ENCODE measurements around the gene TJP1. TPM values are rescaled to one million over a fixed set of nuclear protein-coding genes. Genes with fewer than 3 reads are reported as not detected.
"Not testable (repeated sequence)": the region's sequence is repeated elsewhere in the genome, so short reads cannot be mapped to it uniquely, and the experiment has no call there.

TJP1 gene
- total RNA-seq, 4 donors from 2014 or later: 100 to 115 (median 103) TPM

DNA sequence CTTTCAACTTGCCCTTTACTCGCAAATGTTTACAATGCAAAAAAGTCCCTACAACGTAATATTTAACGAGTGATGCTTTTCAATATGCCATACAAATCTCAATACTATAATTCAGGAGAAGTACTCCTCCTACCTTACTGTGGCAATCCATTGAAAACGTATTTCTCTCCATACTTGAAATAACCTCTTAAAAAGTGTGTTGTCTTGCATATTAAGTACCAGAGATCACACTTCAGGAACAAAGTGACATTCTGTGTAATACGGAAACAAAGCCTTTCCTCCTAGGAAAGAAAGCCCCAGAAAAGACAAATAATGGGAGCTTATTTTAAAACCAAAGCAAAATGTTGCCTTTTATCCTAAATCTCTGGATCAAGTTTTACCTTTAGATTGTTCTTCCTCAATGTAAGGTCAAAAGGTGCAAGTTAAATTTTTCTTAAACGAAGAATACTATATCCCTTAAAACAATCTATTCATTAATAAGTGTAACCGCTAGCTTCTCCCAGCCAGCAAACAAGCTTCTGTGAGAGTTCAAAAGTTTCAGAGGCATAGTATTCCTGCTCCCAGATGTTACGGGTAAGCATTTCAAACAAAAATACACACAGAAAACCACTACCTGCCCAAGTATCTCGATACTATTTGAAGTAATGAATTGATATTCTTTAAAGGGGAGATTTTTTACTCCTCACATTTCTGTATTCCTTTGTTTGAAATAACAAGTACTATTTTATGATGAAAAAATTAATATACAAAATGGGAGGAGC, 1.7 kb downstream of the TJP1 start:
- ATAC-seq: no peak
- H3K27ac ChIP-seq: peak overlapping the region; percentile 56 to 98 (median 96)
- H3K4me3 ChIP-seq: peak overlapping the region; percentile 89 to 90
- WGBS, 2 donors (ENCODE audit: low coverage in 1 of 2): 15 to 25% methylated on average over 9 of the region's 9 CpGs
- no peaks in the 10 kb centered on the region for H3K36me3 ChIP-seq
- TF ChIP-seq EP300 (IDR thresholded peaks at IDR 0.05): no peak
- TF ChIP-seq POLR2AphosphoS5 (IDR thresholded peaks at IDR 0.05): no peak
- no peak for TF ChIP-seq POLR2A (IDR thresholded peaks at IDR 0.05)
- TF ChIP-seq, protein P1, sequence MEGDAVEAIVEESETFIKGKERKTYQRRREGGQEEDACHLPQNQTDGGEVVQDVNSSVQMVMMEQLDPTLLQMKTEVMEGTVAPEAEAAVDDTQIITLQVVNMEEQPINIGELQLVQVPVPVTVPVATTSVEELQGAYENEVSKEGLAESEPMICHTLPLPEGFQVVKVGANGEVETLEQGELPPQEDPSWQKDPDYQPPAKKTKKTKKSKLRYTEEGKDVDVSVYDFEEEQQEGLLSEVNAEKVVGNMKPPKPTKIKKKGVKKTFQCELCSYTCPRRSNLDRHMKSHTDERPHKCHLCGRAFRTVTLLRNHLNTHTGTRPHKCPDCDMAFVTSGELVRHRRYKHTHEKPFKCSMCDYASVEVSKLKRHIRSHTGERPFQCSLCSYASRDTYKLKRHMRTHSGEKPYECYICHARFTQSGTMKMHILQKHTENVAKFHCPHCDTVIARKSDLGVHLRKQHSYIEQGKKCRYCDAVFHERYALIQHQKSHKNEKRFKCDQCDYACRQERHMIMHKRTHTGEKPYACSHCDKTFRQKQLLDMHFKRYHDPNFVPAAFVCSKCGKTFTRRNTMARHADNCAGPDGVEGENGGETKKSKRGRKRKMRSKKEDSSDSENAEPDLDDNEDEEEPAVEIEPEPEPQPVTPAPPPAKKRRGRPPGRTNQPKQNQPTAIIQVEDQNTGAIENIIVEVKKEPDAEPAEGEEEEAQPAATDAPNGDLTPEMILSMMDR (IDR thresholded peaks at IDR 0.05): no peak
- H3K9me3 ChIP-seq: no peaks in the 10 kb centered on the region
- no peaks in the 10 kb centered on the region for H3K27me3 ChIP-seq
- H3K4me1 ChIP-seq: peaks cover 3 to 54% (median 6%) of the 10 kb centered on the region in 3 donors

DNA sequence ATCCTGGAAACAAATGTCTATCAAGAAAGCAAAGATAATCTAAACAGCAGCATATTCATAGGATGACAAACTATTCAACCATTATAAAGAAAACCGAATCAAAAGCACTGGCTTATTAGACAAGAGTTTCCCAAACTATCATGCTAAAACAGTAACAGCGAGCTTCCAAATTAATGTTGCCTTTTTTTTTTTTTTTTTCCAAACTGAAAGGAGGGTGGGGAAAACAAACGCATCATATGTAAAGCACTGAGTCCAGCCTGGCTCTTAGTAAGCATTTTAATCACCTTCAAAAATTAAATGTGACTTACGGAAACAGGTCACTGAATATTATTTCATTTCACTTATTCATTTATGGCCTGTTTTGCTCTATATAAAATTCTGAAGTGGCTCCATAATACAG, 2.3 kb downstream of the TJP1 start:
- H3K27ac ChIP-seq: peak overlapping the region in 1 of 4 donors; percentile 98
- H3K4me1 ChIP-seq: peaks cover 6 to 60% (median 7%) of the 10 kb centered on the region in 3 donors
- 22 to 38% methylated on average over 4 of the region's 4 CpGs for WGBS, 2 donors (ENCODE audit: low coverage in 1 of 2)
- H3K27me3 ChIP-seq: no peaks in the 10 kb centered on the region
- ATAC-seq: no peak
- no peaks in the 10 kb centered on the region for H3K36me3 ChIP-seq
- peak overlapping the region; percentile 89 to 90 for H3K4me3 ChIP-seq
- H3K9me3 ChIP-seq: no peaks in the 10 kb centered on the region
- no peak for TF ChIP-seq POLR2A (IDR thresholded peaks at IDR 0.05)
- TF ChIP-seq EP300 (IDR thresholded peaks at IDR 0.05): no peak
- TF ChIP-seq POLR2AphosphoS5 (IDR thresholded peaks at IDR 0.05): no peak
- TF ChIP-seq, protein P1 (IDR thresholded peaks at IDR 0.05): no peak

DNA sequence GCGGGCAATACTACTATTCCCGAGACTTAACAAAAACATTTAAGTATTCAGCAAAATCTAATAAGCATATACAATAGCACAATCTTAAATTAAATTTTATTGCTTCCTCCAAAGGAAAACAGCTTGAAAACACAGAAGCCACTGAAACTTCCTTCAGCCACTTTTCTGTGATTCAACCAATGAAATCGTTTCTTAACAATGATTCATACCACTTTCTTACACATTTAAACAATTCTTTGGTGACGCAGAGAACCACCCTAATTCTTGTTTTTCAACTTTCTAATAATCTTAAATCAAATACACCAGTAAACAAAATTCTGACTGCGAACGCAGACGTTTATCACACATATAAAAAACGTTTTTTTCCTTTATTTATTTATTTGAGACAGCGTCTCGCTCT, 4.1 kb downstream of the TJP1 start:
- Histone ChIP-seq H3K27me3 (no peaks in the 10 kb centered on the region), H3K4me3 (no peak overlapping the region), H3K36me3 (no peaks in the 10 kb centered on the region), H3K27ac (no peak overlapping the region), H3K9me3 (no peaks in the 10 kb centered on the region), H3K4me1 (peaks cover 6 to 70% (median 7%) of the 10 kb centered on the region in 3 donors)
- 73 to 79% methylated on average over 8 to 10 of the region's 10 CpGs for WGBS, 2 donors (ENCODE audit: low coverage in 1 of 2)
- ATAC-seq: no peak
- no peak for TF ChIP-seq POLR2A (IDR thresholded peaks at IDR 0.05)
- TF ChIP-seq, protein P1 (IDR thresholded peaks at IDR 0.05): no peak

DNA sequence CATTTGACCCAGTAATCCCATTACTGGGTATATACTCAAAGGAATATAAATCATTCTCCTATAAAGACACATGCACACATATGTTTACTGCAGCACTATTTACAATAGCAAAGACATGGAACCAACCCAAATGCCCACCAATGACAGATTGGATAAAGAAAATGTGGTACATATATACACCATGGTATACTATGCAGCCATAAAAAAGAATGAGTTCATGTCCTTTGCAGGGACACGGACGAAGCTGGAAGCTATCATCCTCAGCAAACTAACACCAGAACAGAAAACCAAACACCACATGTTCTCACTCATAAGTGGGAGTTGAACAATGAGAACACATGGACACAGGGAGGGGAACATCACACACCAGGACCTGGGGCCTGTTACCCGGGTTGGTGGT, 4.8 kb downstream of the TJP1 start:
- H3K27ac ChIP-seq, H3K9me3 ChIP-seq, H3K4me3 ChIP-seq, H3K36me3 ChIP-seq, ATAC-seq, H3K27me3 ChIP-seq: not testable (repeated sequence)
- 94% methylated on average over 2 to 3 of the region's 3 CpGs for WGBS, 2 donors (ENCODE audit: low coverage in 1 of 2)
- H3K4me1 ChIP-seq: peaks cover 6 to 70% (median 10%) of the 10 kb centered on the region in 3 donors

DNA sequence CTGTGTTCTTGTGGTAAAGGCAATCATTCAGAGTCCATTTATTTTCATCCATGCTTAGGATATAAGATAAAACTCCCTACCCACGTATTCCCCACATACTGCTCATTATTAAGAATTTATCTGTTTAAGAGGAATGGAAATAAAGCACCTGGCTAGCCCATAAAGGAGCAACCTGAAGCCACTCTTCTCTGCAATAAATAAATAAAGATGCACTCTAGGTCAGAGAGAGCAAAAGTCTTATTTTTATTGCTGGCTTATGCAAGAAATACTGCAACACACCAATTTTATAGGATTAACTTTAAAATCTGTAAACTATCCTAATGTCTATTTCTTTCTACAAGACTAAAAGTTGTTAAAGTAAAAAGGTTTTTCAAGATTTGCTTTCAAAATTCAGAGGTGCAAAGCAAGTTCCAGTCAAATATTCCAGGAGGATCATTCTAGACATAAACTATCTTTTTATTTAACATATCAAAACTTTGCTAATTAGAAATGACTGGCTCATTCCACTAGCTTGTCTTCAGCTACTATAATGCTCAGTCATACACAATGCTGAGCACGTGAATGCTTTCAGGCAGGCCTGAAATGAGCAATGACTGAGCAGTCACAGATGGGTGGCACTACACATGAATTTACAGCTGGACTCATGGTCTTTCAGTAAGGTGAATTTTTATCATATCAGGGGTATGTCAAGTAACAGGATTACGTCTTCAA, 7.1 kb downstream of the TJP1 start:
- Histone ChIP-seq H3K27ac (peak overlapping the region in 2 of 4 donors; percentile 2 to 39), H3K9me3 (no peaks in the 10 kb centered on the region), H3K36me3 (no peaks in the 10 kb centered on the region), H3K27me3 (no peaks in the 10 kb centered on the region), H3K4me1 (peaks cover 6 to 83% (median 10%) of the 10 kb centered on the region in 3 donors), H3K4me3 (no peak overlapping the region)
- TF ChIP-seq POLR2AphosphoS5 (IDR thresholded peaks at IDR 0.05) (no peak), EP300 (IDR thresholded peaks at IDR 0.05) (no peak), POLR2A (IDR thresholded peaks at IDR 0.05) (no peak)
- TF ChIP-seq, protein P1 (IDR thresholded peaks at IDR 0.05): no peak
- 21 to 27% methylated on average over 3 of the region's 3 CpGs for WGBS, 2 donors (ENCODE audit: low coverage in 1 of 2)
- ATAC-seq: no peak

Measured in gastroesophageal sphincter (tissue), 4 donors.